Mucosa of rectum (tissue), 2 donors: ENCODE measurements around the gene GABRG3.

Experiments
- H3K27ac ChIP-seq, 2 donors: one replicate each; pipeline ENCODE4 v1.7.0; 2013; ENCODE audit warnings: inconsistent platforms in 2 of 2, low read depth in 2 of 2, low read length in 2 of 2
- H3K27me3 ChIP-seq, 2 donors: one replicate each; pipeline ENCODE4 v1.7.0; 2013; ENCODE audit warnings: low read length in 2 of 2; ENCODE audit not compliant: control insufficient read depth in 2 of 2, insufficient read depth in 2 of 2
- H3K36me3 ChIP-seq, 2 donors: one replicate each; pipeline ENCODE4 v1.7.0; 2013; ENCODE audit warnings: low read length in 2 of 2; ENCODE audit not compliant: control insufficient read depth in 2 of 2, insufficient read depth in 2 of 2
- H3K4me1 ChIP-seq, 2 donors: one replicate each; pipeline ENCODE4 v1.7.0; 2013; ENCODE audit warnings: low read length in 2 of 2, mild to moderate bottlenecking in 1 of 2; ENCODE audit not compliant: control insufficient read depth in 2 of 2, insufficient read depth in 2 of 2
- H3K4me3 ChIP-seq, 2 donors: one replicate each; pipeline ENCODE4 v1.7.0; 2013; ENCODE audit warnings: low read length in 2 of 2
- H3K9ac ChIP-seq, 2 donors: one replicate each; pipeline ENCODE4 v1.7.0; 2013; ENCODE audit warnings: low read length in 2 of 2, low read depth in 1 of 2, mild to moderate bottlenecking in 1 of 2
- H3K9me3 ChIP-seq, 2 donors: one replicate each; pipeline ENCODE4 v1.7.0; 2013; ENCODE audit warnings: low read length in 2 of 2; ENCODE audit not compliant: control insufficient read depth in 2 of 2
- donor health status: healthy.
- donor health status: Normal muscosa, but diverticular disease.

The GABRG3 gene

GRCh38 chr15:27422997-27423396 lies 452.0 kb downstream of the GABRG3 start:
- no peak overlapping the region for H3K4me3 ChIP-seq
- H3K36me3 ChIP-seq = no peaks in the 10 kb centered on the region
- H3K4me1 ChIP-seq = no peaks in the 10 kb centered on the region

DNA sequence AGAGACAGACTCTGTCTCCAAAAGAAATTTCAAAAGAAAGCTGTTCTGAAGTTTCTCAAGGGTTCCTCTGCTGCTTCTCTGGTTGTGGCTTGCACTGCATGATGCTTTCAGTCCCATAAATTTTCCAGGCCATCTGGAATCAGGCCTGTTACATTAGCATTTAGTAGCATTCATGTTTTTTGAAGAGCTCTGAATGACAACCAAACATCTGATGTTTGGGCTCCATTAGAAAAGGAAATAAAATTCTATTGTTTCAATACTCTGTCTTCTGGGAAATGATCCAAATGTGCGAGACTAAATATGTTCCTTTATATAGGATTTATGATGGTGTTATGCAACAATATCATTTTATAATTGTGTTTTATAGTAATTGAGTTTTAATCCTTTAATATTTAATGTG lies 455.8 kb downstream of the GABRG3 start:
- no peak overlapping the region for H3K27ac ChIP-seq
- H3K4me3 ChIP-seq = no peak overlapping the region
- H3K36me3 ChIP-seq = no peaks in the 10 kb centered on the region
- H3K27me3 ChIP-seq = no peaks in the 10 kb centered on the region
- H3K4me1 ChIP-seq = no peaks in the 10 kb centered on the region
- no peak overlapping the region for H3K9ac ChIP-seq
- peaks cover 3 to 9% of the 10 kb centered on the region in 2 donors for H3K9me3 ChIP-seq

More at GRCh38 chr15:27422997-27423396, 452.0 kb downstream of the GABRG3 start:
- no peak overlapping the region for H3K27ac ChIP-seq
- H3K9ac ChIP-seq = no peak overlapping the region
- peaks cover 0 to 5% of the 10 kb centered on the region in 2 donors for H3K9me3 ChIP-seq
- H3K27me3 ChIP-seq = no peaks in the 10 kb centered on the region

- Histone ChIP-seq H3K9me3 (peaks cover 3 to 9% of the 10 kb centered on the region in 2 donors), H3K9ac (no peak overlapping the region), H3K4me1 (no peaks in the 10 kb centered on the region), H3K36me3 (no peaks in the 10 kb centered on the region), H3K4me3 (no peak overlapping the region), H3K27me3 (no peaks in the 10 kb centered on the region), H3K27ac (no peak overlapping the region)
Observed at GRCh38 chr15:27427276-27427675, 456.3 kb downstream of the GABRG3 start.

- H3K9me3 ChIP-seq = peaks cover 3 to 9% of the 10 kb centered on the region in 2 donors
- H3K36me3 ChIP-seq = no peaks in the 10 kb centered on the region
- no peak overlapping the region for H3K4me3 ChIP-seq
- no peak overlapping the region for H3K9ac ChIP-seq
- H3K27ac ChIP-seq = no peak overlapping the region
- no peaks in the 10 kb centered on the region for H3K27me3 ChIP-seq
- no peaks in the 10 kb centered on the region for H3K4me1 ChIP-seq
Observed at GRCh38 chr15:27428151-27428550, 457.2 kb downstream of the GABRG3 start.

- no peak overlapping the region for H3K9ac ChIP-seq
- no peaks in the 10 kb centered on the region for H3K27me3 ChIP-seq
- no peak overlapping the region for H3K4me3 ChIP-seq
- no peaks in the 10 kb centered on the region for H3K4me1 ChIP-seq
- H3K27ac ChIP-seq = no peak overlapping the region
- peaks cover 6 to 9% of the 10 kb centered on the region in 2 donors for H3K9me3 ChIP-seq
- H3K36me3 ChIP-seq = no peaks in the 10 kb centered on the region
Observed at GRCh38 chr15:27429577-27429976, 458.6 kb downstream of the GABRG3 start.

DNA sequence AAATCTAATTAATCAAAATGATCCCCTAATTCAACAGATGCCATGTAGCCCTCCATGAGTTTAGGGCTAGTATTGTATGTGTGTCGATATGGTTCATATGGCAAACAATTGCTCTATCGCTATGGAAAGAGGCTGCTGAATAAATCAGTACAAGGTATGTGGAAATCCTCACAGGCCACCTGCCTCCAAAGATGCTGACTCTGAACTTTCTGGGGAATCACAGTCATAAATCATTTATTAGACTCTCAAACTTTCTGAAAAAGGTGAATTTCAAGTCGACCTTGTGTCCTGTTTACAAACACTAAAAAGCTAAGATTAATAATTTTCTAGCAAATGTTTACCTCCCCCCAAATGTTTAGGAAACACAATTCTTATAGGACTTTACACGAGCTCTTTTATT lies 462.6 kb downstream of the GABRG3 start:
- Histone ChIP-seq H3K9ac (no peak overlapping the region), H3K4me1 (no peaks in the 10 kb centered on the region), H3K27me3 (no peaks in the 10 kb centered on the region), H3K4me3 (no peak overlapping the region), H3K27ac (no peak overlapping the region), H3K36me3 (no peaks in the 10 kb centered on the region), H3K9me3 (peaks cover 6 to 16% of the 10 kb centered on the region in 2 donors)

DNA sequence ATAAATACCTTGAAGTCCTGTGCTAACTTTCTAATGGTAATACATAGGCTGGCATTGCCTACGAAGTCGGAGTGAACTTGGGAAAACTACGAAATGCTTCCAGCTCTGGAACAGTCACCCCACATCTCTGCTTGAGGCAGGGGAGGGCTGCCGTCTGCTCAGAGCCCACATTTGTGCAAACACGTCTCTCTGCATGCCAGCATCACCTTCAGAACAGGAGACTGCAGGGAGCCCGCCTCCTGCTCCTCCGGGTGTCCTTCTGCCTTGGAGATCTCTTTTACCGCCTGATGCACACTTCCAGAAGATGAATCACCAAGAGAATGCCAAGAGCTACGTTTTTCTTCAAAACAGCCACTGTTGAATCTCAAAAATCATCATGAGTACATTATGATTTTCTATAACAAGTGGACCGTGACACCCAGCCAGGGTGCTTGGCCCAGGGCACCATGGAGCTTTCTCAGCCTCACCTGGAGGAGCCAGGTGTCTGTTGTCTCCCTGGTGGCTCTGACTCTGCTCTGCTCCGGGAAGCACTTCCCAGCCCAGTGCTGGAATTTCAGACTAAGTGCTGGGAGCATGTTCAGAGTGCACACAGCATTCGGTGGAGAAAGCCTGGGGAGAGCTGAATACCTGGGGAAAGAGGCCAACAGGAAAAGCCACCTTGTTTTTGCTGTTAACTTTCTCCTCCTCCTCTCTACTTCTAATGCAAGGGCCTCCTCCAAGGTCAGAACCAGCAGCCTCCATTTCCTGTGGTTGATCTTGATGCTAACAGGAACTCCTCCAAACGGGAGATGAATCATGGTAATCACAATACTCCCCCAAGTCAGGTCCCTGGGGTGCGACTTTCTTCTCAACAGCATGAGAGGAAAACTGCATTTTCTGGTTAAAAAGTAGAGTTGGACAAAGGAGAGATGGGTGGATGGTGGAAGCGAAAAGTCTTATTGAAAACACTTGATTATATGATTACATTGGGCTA lies 467.7 kb downstream of the GABRG3 start:
- Histone ChIP-seq H3K27ac (no peak overlapping the region), H3K4me3 (no peak overlapping the region), H3K27me3 (no peaks in the 10 kb centered on the region), H3K9me3 (peaks cover 3 to 7% of the 10 kb centered on the region in 2 donors), H3K9ac (no peak overlapping the region), H3K4me1 (no peaks in the 10 kb centered on the region), H3K36me3 (no peaks in the 10 kb centered on the region)

GRCh38 chr15:27441120-27441519 lies 470.1 kb downstream of the GABRG3 start:
- Histone ChIP-seq H3K4me3 (no peak overlapping the region), H3K36me3 (no peaks in the 10 kb centered on the region), H3K27me3 (no peaks in the 10 kb centered on the region), H3K4me1 (no peaks in the 10 kb centered on the region), H3K9ac (no peak overlapping the region), H3K9me3 (peaks cover 2 to 3% of the 10 kb centered on the region in 2 donors), H3K27ac (no peak overlapping the region)

DNA sequence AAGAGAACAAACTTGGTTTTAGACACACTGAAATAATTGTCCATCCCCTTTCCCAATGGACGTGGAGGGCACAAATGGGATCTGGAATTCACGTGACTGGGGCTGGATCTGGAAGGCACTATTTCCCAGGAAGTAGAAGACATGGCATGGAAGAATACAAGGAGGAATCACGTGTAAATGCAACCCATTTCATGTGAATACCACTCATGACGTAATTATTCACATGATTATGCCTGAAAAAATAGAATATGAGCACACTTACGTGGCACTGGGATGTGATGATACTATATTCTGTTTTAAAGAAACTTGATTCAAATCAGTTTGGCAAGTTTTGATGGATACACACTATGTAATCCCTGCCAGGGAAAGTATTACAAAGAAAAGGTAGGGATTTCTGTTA lies 477.3 kb downstream of the GABRG3 start:
- Histone ChIP-seq H3K36me3 (no peaks in the 10 kb centered on the region), H3K27me3 (no peaks in the 10 kb centered on the region), H3K4me1 (no peaks in the 10 kb centered on the region), H3K9ac (no peak overlapping the region), H3K27ac (no peak overlapping the region), H3K4me3 (no peak overlapping the region), H3K9me3 (peaks cover 0 to 2% of the 10 kb centered on the region in 2 donors)

DNA sequence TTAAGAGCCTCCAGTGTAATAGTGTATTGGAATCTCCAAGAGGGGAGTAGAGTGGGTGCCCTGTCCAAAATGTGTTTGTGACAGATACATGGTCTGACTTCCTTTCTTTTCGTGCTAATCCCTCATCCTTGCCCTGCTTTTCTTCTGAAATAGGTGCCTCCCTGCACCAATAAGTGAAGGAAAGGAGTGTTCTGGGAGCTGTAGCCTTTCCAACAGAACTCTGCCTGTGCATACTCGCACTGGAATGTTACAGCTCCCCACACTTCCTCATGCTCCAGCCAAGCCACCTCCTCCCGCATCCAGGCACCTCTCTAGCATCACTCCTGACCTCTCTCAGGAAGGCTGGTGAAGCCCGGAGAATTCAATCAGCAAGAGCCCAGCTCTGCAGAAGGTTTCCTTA lies 478.0 kb downstream of the GABRG3 start:
- Histone ChIP-seq H3K27me3 (no peaks in the 10 kb centered on the region), H3K4me3 (no peak overlapping the region), H3K9ac (no peak overlapping the region), H3K36me3 (no peaks in the 10 kb centered on the region), H3K9me3 (peaks cover 0 to 2% of the 10 kb centered on the region in 2 donors), H3K4me1 (no peaks in the 10 kb centered on the region), H3K27ac (no peak overlapping the region)
